SU-DHL-6 (cell line): ENCODE results near the gene CACNB4.

ENCODE experiments used
- CTCF ChIP-seq: fragments of 200-600 bp; sonication (generic); IDR thresholded peaks from one replicate; pipeline ENCODE4 v1.5.1; 2017; ENCODE audit warnings: antibody characterized with exemption, mild to moderate bottlenecking, low read length, moderate library complexity; ENCODE audit not compliant: insufficient read depth, poor library complexity, severe bottlenecking
- EZH2phosphoT487 ChIP-seq: fragments of 200-600 bp; sonication (generic), shearing (Covaris generic); conservative IDR thresholded peaks from 2 replicates; pipeline ENCODE4 v1.6.1; 2018; ENCODE audit warnings: mild to moderate bottlenecking, antibody characterized with exemption, low read length, moderate library complexity, mixed read lengths

- TF ChIP-seq CTCF: no peak
- no peak for TF ChIP-seq EZH2phosphoT487
Measured at GRCh38 chr2:151979694-151980093, 119.2 kb downstream of the CACNB4 start.
